ENCODE data around the gene ARL10.

DNA sequence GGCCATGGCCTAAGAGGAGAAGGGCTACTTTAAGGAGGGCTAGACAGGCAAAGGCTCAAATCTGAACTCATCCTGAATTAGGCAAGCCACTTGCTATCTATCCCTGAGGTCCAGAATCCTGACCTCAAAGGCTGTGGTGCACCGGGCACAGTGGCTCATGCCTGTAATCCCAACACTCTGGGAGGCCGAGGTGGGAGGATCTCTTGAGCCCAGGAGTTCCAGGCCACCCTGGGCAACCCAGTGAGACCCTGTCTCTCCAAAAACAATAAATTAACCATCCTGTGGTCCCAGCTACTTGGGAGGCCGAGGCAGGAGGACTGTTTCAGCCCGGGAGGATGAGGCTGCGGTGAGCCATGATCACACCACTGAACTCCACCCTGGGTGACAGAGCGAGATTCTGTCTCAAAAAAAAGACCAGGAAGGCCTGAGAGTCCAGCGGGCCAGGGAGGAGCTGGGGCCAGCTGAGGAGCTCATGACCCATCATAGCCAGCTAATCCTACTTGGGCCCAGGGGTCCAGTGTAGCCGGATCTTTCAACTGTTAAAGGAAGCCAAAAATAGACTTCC, 19.2 kb downstream of the ARL10 start:
- TF ChIP-seq, protein P1, sequence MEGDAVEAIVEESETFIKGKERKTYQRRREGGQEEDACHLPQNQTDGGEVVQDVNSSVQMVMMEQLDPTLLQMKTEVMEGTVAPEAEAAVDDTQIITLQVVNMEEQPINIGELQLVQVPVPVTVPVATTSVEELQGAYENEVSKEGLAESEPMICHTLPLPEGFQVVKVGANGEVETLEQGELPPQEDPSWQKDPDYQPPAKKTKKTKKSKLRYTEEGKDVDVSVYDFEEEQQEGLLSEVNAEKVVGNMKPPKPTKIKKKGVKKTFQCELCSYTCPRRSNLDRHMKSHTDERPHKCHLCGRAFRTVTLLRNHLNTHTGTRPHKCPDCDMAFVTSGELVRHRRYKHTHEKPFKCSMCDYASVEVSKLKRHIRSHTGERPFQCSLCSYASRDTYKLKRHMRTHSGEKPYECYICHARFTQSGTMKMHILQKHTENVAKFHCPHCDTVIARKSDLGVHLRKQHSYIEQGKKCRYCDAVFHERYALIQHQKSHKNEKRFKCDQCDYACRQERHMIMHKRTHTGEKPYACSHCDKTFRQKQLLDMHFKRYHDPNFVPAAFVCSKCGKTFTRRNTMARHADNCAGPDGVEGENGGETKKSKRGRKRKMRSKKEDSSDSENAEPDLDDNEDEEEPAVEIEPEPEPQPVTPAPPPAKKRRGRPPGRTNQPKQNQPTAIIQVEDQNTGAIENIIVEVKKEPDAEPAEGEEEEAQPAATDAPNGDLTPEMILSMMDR (IDR thresholded peaks at IDR 0.05; ENCODE audit: low read length): no peak
- no peak for TF ChIP-seq EZH2 (optimal IDR thresholded peaks at IDR 0.05; ENCODE audit: low read depth, low read length)

Measured in MM.1S (cell line).